IPS-15b (cell line): Measurements from ENCODE around the gene LUC7L2.
A peak's percentile ranks its signal among the peaks of the same experiment; 100 is the strongest.
"Not testable (repeated sequence)": the region's sequence is repeated elsewhere in the genome, so short reads cannot be mapped to it uniquely, and the experiment has no call there.

Experiments used
- H3K27me3 ChIP-seq: one replicate; pipeline ENCODE4 v1.6.1; 2013; ENCODE audit warnings: low read length; ENCODE audit not compliant: control insufficient read depth, insufficient read depth
- H3K36me3 ChIP-seq: one replicate; pipeline ENCODE4 v1.6.1; 2013; ENCODE audit warnings: low read length; ENCODE audit not compliant: control insufficient read depth, insufficient read depth
- H3K4me1 ChIP-seq: one replicate; pipeline ENCODE4 v1.6.1; 2013; ENCODE audit warnings: mild to moderate bottlenecking, low read length; ENCODE audit not compliant: control insufficient read depth, insufficient read depth
- H3K4me3 ChIP-seq: one replicate; pipeline ENCODE4 v1.5.1; 2013; ENCODE audit warnings: low read depth, low read length
- H3K9ac ChIP-seq: one replicate; pipeline ENCODE4 v1.6.1; 2013; ENCODE audit warnings: low read depth, mild to moderate bottlenecking, low read length
- H3K9me3 ChIP-seq: one replicate; pipeline ENCODE4 v1.6.1; 2013; ENCODE audit warnings: mild to moderate bottlenecking, low read length; ENCODE audit not compliant: control insufficient read depth, insufficient read depth

LUC7L2 gene, protein sequence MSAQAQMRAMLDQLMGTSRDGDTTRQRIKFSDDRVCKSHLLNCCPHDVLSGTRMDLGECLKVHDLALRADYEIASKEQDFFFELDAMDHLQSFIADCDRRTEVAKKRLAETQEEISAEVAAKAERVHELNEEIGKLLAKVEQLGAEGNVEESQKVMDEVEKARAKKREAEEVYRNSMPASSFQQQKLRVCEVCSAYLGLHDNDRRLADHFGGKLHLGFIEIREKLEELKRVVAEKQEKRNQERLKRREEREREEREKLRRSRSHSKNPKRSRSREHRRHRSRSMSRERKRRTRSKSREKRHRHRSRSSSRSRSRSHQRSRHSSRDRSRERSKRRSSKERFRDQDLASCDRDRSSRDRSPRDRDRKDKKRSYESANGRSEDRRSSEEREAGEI

DNA sequence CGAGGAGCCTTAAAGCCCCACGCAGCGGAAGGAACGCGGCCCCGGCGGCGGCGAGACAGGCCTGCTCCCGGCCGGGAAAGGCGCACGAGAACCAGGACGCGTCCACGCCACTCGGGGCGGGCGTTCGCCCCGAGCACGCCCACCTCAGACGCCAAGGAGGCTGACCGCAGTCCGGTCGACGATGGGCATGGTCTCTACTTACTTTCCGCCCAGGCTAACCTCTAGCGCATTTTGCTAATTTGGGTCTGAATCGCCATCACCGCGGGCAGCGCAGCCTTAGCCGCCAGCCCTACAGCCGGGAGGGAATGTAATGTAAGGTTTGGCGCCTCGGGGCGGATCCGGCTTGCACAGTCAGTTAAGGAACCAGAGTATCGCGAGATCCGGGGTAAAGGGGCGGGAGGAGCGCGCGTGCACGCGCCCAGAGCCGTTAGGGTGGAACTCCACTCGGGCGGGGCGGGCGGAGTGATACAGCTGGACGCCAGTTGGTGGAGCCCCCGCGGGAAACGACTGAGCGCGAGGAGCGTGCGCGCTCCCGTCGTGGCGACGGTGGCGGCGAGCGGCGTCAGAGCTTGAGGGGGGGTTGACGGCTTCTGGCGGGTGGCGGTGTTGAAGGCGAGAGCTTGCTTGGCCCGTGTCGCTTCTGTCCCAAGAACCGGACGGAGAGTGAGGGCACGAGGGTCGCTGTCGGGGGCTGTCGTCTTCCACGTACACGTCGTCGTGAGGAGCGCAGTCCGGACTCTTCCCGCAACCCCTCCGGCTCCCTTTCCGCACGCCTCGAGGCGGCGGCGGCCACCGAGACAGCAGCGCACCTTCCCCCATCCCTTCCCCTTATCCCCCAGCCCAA lies at the start of gene LUC7L2:
Gene LUC7L2 (plus strand): TSS at position 529 of the 844 bp plus-strand sequence. CDS start 368 bp downstream, outside the sequence.
- peaks cover 5% of the 10 kb centered on the region for H3K4me1 ChIP-seq
- H3K36me3 ChIP-seq: peaks cover 3% of the 10 kb centered on the region
- H3K4me3 ChIP-seq: peak within 1 kb of the TSS; percentile 93
- H3K9me3 ChIP-seq: no peaks in the 10 kb centered on the region
- H3K27me3 ChIP-seq: no peaks in the 10 kb centered on the region
- peak within 1 kb of the TSS; percentile 96 for H3K9ac ChIP-seq

- Histone ChIP-seq H3K27me3 (no peaks in the 10 kb centered on the region), H3K4me1 (no peaks in the 10 kb centered on the region), H3K36me3 (no peaks in the 10 kb centered on the region), H3K9ac (no peak overlapping the region), H3K9me3 (no peaks in the 10 kb centered on the region), H3K4me3 (no peak overlapping the region)
These were observed 41.7 kb upstream of the LUC7L2 start for GRCh38 chr7:139317939-139318505.

GRCh38 chr7:139321071-139321745 lies 38.5 kb upstream of the LUC7L2 start:
- Histone ChIP-seq H3K27me3 (no peaks in the 10 kb centered on the region), H3K9me3 (no peaks in the 10 kb centered on the region), H3K36me3 (no peaks in the 10 kb centered on the region), H3K4me1 (no peaks in the 10 kb centered on the region), H3K9ac (no peak overlapping the region), H3K4me3 (no peak overlapping the region)

- not testable (repeated sequence) for H3K4me1 ChIP-seq, H3K9ac ChIP-seq, H3K9me3 ChIP-seq, H3K36me3 ChIP-seq, H3K4me3 ChIP-seq, H3K27me3 ChIP-seq
These were observed 35.0 kb upstream of the LUC7L2 start for GRCh38 chr7:139324709-139325108.

DNA sequence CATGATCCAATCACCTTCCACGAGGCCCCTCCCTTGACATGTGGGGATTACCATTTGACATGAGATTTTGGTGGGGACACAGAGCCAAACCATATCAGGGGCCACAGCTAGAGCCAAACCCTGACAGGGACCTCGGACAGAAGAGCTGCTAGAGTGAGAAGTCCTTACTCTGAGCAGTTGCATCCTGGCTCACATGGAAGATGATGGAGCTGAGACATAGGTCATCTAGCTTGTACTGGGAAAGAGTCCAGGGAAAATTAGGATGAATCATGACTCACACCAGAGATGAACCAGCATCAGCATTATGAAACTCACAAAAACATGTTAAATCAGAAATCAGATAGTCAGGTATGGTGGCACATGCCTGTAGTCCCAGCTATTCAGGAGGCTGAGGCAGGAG lies 31.3 kb upstream of the LUC7L2 start:
- H3K36me3 ChIP-seq: no peaks in the 10 kb centered on the region
- no peak overlapping the region for H3K9ac ChIP-seq
- no peaks in the 10 kb centered on the region for H3K27me3 ChIP-seq
- H3K4me3 ChIP-seq: no peak overlapping the region
- no peaks in the 10 kb centered on the region for H3K9me3 ChIP-seq
- H3K4me1 ChIP-seq: no peaks in the 10 kb centered on the region

DNA sequence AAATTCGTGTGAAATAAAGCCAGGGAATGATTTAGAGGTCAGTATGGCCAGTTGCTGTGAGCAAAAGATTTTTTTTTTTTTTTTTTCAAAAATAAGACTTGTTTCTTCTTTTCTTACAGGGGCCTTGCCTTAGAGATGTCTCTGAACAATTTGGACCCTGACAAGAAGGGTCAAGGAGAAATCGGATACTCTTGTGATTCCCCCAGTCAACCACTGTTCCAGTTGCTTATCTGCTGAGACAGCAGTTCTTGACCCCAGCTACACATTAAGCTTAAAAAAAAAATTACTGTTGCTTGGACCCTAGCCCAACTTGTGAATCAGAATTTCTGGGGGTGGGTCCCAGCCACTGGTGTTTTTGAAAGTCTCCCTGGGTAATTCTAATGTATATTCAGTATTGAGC lies 30.6 kb upstream of the LUC7L2 start:
- Histone ChIP-seq H3K9ac (no peak overlapping the region), H3K4me1 (no peaks in the 10 kb centered on the region), H3K9me3 (no peaks in the 10 kb centered on the region), H3K27me3 (no peaks in the 10 kb centered on the region), H3K4me3 (no peak overlapping the region), H3K36me3 (no peaks in the 10 kb centered on the region)

DNA sequence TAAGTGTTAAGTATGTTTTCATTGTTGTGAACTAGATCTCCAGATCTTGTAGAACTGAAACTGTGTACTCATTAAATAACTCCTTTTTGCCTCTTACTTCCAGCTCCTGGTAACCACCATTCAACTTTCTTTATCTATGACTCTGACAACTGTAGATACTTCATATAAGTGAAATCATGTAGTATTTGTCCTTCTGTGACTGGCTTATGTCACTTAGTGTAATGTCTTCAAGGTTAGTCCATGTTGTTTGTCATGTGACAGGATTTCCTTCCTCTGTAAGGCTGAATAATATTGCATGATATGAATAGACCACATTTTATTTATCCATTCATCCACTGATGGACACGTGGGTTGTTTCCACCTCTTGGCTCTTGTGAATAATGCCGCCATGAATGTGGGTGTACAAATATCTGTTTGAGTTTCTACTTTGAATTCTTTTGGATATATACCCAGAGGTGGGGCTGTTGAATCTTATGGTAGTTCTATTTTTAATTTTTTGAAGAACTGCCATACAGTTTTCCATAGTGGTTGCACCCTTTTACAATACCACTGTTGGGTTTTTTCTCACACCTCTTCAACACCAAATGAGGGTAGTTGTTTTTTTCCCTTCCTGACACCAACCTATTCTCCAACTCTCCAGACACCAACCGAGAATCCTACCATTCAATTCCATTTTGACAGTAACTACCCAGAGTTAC lies 29.2 kb upstream of the LUC7L2 start:
- Histone ChIP-seq H3K4me1 (no peaks in the 10 kb centered on the region), H3K4me3 (no peak overlapping the region), H3K36me3 (no peaks in the 10 kb centered on the region), H3K9ac (no peak overlapping the region), H3K27me3 (no peaks in the 10 kb centered on the region), H3K9me3 (no peaks in the 10 kb centered on the region)

- no peaks in the 10 kb centered on the region for H3K4me1 ChIP-seq
- no peaks in the 10 kb centered on the region for H3K9me3 ChIP-seq
- no peak overlapping the region for H3K4me3 ChIP-seq
- no peaks in the 10 kb centered on the region for H3K27me3 ChIP-seq
- H3K36me3 ChIP-seq: no peaks in the 10 kb centered on the region
- H3K9ac ChIP-seq: no peak overlapping the region
These were observed 26.9 kb upstream of the LUC7L2 start for GRCh38 chr7:139332697-139333359.

GRCh38 chr7:139333443-139333842 lies 26.3 kb upstream of the LUC7L2 start:
- not testable (repeated sequence) for H3K4me3 ChIP-seq, H3K4me1 ChIP-seq, H3K36me3 ChIP-seq, H3K9me3 ChIP-seq, H3K9ac ChIP-seq, H3K27me3 ChIP-seq

DNA sequence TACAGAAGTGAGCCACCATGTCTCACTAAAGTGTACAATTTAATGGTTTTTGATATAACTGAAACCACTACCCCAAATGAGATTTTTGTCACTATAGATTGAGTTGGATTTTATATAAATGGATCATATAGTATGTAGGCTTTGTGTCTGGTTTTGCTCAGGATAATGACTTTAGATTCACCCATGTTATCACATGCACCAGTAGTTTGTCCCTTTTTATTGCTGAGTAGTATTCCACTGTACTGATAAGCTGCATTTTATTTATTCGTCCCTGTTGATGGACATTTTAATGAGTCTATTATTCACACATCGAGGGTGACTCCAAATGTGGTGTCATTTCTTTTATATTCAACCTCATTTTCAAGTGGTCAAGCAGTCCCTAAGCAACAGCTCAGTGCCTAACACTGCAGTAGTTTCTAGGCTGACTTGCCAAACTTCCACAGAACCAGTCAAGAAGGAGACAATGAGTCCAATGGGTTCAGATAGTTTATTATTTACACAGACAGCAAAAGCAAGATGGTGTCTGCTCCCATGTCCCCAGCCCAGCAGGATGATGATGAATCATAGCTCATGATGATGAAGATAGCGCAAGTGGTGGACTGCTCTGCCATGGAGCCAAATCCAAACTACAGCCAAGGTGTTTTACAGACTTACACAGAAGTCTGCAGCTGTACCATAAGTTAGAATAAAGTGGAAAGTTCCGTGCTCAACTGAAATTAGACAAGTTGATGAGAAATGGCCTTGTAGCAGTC lies 25.1 kb upstream of the LUC7L2 start:
- H3K4me3 ChIP-seq: no peak overlapping the region
- no peaks in the 10 kb centered on the region for H3K27me3 ChIP-seq
- no peaks in the 10 kb centered on the region for H3K9me3 ChIP-seq
- no peaks in the 10 kb centered on the region for H3K4me1 ChIP-seq
- H3K36me3 ChIP-seq: no peaks in the 10 kb centered on the region
- no peak overlapping the region for H3K9ac ChIP-seq
